HG03139 (cell line): ENCODE measurements around the gene EPN2.

Source experiments
- ATAC-seq: cut with Tn5 transposase; IDR thresholded peaks from one replicate; pipeline ENCODE4 v1.9.1; 2021; ENCODE audit not compliant: unreplicated experiment

Gene EPN2

DNA sequence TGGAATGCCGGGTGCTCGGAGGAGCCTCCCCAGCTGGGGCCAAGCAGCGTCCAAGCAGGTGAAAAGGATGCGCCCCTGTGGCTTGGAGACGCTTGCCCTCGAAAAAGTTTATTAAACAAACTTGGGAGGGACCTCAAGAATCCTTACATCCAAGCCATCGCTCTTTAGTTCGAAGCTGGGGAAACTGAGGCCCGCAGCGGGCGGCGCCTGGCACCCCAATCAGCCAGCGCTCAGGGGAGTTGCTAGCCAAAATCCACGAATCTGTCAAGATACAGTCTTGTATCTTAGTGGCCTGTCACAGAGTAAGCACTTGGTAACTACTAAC lies 125.9 kb downstream of the EPN2 start:
- ATAC-seq = no peak

DNA sequence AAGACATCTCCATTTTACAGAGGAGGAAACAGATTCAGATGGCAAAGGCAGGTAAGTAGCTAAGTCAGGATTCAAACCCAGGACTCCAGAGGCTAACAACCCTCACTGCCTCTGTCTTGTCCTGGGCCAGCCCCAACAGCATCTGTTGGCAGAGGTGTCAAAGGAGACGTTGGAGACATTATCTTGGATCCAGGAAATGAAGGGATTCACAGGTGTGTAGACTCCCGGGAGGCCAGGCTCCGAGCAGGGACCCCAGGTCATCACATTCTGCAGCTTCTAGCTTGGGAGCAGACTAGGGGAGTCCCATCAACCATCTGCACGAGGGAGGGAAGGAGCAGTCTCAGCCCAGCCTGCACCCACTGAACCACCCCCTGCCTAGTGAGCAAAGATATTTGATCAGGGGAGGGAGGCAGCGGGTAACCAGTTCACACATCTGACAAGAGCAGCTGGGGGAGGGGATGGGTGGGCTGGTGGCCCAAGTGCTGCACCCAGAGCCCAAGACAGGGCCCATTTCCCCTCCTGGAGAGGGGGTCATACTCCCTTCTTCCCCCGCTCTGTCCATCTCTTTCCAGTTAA lies 126.4 kb downstream of the EPN2 start:
- ATAC-seq = no peak

DNA sequence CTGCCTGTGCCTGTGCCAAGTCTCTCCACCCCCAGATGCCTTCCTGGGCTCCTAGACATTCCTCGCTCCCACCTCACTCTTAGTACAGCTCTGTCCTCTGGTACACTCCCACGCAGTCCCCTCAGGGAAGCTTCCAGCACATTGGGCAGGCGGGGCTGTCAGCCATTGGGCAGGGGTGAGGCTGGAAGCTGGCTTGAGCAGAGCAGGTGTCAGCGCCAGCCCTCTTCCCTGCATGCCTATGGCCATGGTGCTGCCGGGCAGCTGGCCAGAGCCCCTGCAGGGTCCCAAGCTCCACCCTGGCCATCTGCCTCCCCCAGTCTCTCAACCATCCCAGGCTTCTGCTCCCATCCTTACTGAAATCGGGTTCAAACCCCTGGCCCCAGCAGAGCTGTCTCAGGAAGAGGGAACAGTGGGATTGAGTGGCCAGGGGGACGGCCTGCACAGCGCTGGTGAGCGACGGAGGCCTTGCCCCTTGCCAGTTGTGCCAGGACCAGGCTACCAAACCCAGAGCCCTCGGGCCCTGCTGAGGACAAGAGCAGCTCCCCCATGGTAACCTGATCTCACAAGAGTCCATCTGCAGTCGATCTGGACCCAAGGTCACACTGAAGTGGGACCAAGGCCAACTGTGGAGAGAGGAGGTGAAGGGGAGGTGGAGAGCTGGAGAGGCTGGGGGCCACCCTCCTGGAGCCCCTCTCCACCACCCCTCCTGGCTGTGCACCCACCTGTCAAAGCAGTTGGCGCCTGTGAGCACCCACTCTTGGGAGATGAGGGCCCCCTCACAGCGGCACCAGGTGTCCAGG lies 127.7 kb downstream of the EPN2 start:
- ATAC-seq = no peak

DNA sequence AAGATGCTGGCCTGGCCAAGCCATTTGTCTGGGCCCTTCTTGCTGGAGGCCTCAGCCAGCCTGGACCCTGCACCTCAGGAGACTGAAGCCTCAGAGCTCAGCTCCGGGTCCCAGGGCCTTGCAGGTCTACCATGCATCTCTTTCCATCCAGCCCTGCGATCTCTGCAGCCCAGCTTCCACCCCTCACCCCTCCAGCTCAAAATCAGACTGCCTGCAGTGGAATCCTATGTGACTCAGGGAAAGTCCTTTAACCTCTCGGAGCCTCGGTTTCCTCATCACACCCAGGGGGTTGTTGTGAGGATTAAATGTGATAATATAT lies 128.3 kb downstream of the EPN2 start:
- no peak for ATAC-seq

DNA sequence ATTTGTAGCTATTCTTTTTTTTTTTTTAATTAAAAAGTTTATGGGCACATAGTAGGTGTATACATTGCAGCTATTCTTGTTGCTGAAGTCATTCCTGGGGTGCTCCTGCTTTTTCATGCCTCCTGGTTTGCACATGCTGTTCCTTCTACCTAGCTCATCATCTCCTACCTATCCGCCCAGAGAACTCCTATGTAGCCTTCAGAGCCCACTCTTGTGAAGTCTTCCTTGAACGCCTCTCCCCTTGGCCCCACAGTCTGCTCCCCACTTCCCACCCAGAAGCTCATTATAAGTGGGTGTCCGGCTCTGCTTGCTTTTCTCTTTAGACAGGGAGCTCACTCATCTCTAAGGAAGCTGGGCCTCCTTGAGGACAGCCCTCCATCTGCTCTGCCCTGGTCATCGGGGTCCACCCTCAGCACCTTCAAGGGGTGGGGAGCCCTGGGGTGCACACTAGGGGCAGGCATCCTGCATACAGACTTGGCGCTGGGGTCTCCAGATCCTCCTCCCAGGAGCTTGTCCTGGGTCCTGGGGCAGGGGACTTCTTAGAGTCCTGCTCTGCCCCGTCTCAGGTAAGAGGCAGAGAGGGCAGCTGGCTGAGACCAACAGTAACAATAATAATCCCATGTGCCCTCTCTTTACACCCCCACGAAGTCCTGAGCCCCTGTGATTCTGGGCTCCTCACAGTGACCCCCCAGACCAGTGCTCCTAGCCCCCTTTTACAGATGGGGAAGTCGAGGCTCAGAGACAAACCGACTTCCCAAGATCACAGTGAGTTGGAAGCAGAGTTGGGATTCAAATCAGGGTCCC lies 128.9 kb downstream of the EPN2 start:
- ATAC-seq = no peak

DNA sequence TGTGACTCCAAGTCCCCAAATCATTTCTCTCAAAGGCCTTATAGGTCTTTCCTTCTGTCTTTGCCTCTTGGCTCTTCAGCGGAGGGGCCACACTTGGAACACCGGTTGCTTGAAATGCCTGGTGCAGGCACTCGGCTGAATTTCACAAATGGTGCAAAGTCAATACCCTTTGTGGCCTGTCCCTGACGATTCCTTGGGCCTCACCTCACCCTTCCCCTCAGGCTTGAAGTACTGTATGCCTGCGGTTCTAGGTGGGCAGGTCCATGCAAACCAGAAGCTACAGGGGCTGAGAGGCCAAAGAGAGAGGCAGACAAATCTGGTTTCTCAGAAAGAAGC lies 129.4 kb downstream of the EPN2 start:
- no peak for ATAC-seq

DNA sequence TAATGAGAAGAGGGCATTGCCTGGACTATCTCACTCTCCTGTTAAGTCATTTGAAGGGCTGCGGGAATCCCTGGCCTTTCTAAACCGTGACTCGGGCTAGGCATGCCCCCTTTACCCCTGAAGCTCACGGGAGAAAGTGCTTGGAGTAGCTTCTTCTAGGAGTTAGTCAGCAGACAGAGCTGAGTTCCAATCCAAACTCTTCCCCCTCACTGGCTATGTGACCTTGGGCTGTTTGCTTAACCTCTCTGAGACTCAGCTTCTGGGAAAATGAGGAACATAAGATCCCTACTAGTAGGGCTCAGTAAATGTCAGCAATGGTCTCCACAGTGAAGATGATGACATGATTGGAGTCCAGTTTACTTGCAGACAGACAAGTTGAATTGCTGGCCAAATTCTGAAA lies 131.1 kb downstream of the EPN2 start:
- no peak for ATAC-seq

DNA sequence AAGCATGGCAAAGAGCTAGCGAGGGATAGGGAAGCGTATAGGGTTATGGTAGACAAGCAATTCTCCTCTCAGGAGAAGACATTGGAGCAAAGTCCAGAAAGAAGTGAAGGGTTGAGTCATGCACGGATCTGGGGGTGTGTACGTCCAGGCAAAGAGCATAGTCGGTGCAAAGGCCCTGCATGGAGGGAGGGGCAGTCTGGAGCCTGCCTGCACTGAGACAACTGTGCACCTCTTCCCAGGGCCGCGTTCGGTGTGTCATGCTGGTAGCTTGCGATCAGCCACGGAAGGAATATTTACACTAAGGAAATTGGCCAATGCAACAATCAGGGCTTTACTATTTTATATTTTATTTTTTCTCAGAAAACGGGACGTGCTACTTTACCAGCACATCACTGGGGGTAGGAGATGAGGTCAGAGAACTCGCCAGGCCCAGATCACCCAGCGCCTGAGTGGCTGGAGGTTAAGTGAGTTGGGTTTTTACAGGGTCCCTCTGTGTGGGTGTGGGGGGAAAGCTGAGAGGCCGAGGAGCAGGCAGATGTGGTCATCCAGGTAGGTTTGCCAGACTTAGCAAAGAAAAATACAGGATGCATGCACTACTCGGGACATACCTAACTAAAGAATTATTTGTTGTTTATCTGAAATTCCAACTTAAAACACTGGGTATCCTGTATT lies 132.1 kb downstream of the EPN2 start:
- no peak for ATAC-seq

DNA sequence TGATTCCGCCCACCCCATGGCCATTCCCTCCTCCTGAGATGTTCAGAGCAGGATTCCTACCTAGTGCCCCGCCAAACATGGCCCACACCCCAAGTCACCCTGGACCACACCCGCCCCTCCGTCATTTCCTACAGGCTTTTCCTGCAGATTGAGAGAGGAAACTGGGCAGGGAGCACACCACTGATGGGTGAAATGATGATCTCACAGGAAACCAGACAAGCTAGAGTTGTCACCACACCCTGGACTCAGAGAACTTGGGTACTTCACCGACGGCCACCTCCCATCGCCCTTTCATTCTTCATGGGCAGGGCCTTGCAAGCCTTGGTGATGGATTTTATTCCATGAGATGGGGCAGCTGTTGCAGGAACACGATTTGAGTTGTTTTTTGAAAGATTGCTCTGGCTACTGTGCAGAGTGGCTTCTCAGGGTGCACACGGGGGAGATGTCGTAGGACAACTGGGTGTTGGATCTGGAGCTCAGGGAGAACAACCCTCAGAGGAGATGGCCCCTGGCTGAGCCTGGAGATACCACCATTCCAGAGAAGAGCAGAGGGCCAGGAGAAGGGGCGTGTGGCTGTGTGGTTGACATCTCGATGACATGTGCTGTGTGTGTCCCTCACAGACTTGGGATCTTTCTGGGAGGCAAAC lies 132.8 kb downstream of the EPN2 start:
- ATAC-seq = no peak

DNA sequence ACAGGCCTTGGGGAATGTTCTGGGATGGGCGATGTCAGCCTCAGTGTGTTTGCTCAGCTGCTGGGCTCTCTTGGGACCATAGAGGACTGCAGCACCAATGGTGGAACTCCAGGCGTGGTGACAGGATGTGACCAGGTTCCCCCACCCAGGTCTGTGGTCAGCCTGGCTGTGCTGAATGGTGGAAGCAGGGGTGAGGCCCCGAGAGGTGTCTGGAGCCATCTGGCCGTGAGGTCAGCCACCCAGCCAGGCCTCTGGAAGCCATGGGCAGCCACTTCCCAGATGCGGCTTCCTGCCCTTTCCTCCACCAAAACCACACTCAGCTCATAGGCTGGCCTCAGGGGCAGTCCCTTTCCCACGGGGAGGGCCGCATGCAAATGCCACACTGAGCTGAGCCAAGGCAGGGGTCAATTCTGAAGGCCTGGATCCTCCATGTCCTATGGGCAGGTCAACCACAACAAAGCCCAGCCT lies 133.4 kb downstream of the EPN2 start:
- no peak for ATAC-seq

DNA sequence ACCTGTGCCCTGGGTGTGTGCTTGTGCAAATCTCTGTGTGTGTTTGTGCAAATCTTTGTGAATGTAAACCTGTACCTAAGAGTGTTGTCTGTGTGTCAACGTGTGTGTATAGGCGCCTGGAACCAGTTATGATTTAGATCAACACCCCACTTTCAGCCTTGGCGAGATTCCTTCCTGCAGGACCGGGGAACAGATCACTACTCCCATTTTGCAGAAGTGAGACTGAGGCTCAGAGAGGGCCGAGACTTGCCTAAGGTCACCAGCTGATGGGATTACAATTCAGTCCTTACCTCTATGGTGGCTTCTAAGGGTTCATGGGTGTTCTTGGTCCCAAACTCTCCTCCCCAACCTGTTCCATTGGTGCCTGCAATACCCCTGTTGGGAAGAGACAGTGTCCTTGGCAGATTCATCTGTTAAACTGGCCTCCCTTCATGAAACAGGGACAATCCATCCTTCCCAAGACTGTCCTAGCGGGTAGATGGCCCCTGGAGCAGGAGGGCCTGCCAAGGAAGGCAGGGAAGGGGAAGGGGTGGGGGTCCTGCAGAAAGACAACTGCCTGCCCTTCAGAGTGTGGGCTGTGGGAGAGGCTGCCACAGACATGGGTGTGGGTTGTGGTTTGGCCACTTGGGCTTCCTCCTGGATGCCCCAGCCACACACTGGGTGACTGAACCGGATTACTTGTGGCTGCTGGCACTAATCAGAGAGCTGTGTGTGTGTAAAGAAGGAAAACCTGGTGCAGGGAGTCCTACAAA lies 134.3 kb downstream of the EPN2 start:
- no peak for ATAC-seq

DNA sequence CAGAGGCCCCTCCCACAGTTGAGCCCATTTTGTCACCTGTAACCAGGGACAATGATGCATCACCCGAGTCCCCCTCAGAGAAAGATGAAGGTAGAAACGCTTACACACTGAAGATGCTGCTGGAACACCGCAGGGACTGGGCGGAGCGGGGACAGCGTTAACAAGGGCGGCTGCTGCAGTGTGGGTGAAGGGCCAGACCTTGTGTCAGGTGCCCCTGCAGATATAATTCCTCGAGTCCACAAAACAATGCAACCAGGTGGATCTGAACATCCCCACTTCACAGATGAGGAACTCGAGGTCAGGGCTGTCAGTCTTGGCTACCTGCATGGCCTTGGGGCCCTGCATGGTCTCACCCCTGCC lies 134.8 kb downstream of the EPN2 start:
- ATAC-seq = no peak

DNA sequence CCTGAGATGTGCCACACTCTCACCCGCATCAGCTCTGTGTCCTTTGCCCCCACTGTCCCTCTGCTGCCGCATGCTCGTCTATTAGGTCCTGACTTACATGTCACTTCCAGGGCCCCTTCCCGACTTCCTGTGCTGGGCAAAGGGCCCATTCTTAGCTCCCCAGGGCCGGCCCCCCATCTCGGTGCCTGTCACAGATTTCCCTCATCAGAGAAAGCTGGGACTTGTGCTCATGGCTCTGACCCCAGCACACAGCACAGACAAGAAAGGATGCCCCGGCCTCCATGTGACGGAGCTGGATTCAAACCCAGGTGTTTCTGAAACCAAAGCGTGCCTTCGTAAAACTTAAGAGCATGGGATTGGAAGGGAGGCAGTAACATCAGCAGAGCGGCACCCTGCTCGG lies 135.3 kb downstream of the EPN2 start:
- ATAC-seq = no peak

DNA sequence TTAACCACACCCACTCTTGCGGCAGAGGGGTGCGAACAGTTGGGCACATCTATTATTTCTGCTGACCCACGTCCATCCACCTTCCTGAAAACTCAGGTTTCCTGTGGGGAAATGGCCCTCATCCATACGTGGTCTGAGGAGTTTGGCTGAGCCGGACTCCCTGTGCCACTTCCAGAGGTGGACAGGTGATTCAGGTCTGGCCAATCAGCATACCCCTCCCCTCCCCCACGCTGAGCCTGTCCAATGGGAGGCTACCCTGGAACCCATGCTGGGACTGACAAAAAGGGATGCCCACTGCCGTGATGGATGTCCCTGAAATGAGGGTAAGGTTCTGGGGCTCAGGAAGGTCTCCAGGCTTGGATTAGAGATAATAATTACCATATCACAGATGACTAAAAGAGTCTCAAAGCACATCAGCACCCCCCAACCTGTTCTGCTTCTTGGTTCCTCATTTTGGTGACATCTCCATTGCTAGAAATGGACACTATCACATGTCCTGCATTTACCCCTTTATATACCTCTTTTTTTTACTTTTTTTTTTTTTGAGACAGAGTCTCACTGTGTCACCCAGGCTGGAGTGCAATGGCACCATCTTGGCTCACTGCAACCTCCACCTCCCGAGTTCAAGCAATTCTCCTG lies 135.8 kb downstream of the EPN2 start:
- ATAC-seq = no peak

DNA sequence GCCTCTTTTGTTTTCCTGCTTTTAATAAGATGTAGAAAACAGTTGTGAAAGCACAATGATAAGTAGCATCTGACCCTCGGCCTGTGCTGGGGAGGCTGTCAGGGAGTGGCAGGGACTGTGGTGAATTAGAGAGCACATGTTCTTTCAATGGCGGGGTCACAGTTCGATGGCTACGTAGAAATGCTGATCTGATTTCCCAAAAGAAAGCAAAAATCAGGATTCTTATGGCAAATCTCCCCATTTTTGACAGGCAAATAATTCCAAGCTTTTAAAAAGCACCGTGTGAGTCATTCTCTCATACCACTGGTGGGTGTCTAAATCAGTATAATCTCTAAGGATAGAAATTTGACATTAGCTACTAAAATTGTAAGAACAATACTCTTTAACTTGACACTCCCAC lies 137.0 kb downstream of the EPN2 start:
- no peak for ATAC-seq

DNA sequence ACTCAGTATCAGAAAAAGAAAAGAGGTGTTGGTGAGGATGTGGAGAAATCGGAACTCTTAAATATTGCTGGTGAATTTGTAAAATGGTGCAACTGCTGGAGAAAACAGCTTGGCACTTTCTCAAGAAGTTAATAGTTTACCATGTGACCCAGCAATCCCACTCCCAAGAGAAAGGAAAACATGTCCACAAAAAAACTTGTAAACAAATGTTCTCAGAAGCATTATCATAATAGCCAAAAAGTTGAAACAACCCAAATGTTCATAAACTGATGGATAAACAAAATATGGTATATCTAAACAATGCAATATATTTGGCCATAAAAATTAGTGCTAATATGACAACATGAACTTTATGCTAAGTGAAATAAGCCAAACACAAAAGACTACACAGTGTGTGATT lies 138.6 kb downstream of the EPN2 start:
- ATAC-seq = no peak

DNA sequence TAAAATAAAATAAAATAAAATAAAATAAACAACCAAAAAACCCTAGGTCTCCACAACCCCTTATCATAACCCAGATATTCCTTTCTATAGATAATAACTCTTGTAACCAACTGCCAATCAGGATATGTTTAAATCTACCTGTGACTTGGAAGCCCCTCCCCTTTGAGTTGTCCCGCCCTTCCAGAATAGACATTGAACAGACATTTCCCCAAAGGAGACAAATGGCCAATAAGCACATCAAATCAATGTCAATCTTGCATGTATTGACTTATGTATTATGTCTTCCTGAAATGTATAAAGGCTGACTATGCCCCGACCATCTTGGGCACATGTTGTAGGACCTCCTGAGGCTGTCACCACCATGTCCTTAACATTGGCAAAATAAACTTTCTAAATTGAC lies 139.6 kb downstream of the EPN2 start:
- ATAC-seq = no peak

DNA sequence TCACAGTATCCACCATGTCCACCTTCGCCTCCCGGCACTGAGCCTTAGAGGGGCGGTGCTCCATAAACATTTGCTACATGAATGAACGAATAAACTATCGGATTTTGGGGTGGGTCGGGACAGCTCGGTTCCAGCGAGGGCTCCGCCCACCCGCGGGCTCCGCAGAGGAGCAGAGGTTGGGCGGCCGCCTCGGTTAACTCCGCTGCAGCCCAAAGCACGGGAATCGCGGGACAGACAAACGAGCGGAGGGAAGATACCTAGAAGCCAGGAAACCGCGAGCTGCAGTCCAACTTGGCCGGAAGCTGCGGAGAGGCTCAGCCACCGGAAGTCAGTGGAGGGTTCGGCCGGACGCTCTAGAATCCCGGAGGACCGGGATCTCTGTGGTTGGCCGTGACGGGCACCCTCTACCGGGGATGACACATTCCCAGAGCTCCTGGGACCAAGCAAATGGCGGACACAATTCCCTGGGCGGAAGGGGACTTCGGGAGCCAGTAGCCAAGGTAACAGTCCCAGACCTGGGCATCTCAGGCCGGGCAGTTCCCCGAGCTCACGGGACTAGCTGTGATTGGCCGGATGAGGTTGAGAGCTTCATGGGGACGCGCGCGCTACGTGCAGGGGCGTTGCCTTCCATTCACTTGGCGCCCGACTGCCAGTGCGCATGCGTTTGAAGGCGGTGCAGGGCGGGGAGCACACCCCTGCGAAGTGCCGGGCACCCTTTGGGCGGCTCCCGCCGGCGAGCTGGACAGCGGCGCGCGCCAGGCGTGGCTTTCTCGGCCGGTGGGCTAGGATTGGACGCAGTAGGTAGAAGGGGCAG lies 140.6 kb downstream of the EPN2 start:
- peak; percentile 88 for ATAC-seq
